Fibroblast of the aortic adventitia (primary cell): ENCODE measurements around the gene HAL. TPM values are rescaled to one million over a fixed set of nuclear protein-coding genes. Genes with fewer than 3 reads are reported as not detected.

ENCODE experiments used
- DNase-seq: peaks from one replicate; pipeline ENCODE4 v3.0.0-alpha.2; 2010; ENCODE audit warnings: low read depth
- H3K4me3 ChIP-seq: 2 replicates; pipeline ENCODE4 v1.5.1; 2011; ENCODE audit warnings: low read depth, mild to moderate bottlenecking, control low read depth, low read length, moderate library complexity
- CTCF ChIP-seq: IDR thresholded peaks from 2 replicates; pipeline ENCODE4 v1.5.1; 2011; ENCODE audit warnings: mild to moderate bottlenecking, low read length, control low read depth, inconsistent platforms; ENCODE audit not compliant: insufficient read depth
- total RNA-seq: library from RNA; depleted of rRNA; stranded (reverse); fragments of >200 nt; gene quantifications from 2 replicates; pipeline ENCODE4 v1.2.3, GENCODE V29; 2012; ENCODE audit warnings: low replicate concordance

Gene HAL
- total RNA-seq, 1 donor = 0.09 TPM

DNA sequence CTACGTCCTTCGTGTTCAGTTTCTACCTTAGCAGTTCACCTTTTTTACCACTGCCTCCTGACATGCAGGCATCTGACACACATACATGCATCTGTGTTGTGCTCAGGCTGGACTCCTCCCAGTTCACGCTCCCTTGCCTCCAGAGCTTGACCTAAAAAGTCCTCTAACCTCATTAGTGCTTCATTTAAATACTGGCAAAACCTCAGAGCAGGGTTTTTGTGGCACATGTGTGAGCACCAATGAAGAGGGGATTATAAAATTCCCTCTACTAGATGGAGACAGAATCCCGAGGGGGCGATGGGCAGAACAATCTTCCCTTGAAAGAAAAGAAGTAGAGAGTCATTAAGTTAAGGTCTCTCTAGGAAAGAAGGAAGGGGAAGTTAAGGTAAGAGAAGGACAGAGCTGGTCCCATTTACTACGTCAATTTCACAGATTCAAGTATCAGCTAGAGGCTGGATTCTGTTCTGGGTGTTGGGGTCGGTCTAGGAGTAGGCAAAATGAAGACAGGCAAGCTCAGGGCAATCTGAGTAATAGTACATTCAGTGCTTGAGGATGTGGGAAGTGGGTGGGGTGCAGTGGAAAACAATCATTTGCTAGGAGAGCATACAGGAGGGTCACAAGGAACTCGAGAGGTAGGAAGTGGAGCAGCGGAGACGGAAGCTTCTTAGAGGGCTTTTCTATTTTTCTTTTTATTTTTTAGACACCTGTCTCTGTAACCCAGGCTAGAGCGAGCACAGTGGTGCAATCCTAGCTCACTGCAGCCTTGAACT is 7.5 kb downstream of the HAL start:
- no peak for DNase-seq
- no peak for TF ChIP-seq CTCF
- no peak overlapping the region for H3K4me3 ChIP-seq

DNA sequence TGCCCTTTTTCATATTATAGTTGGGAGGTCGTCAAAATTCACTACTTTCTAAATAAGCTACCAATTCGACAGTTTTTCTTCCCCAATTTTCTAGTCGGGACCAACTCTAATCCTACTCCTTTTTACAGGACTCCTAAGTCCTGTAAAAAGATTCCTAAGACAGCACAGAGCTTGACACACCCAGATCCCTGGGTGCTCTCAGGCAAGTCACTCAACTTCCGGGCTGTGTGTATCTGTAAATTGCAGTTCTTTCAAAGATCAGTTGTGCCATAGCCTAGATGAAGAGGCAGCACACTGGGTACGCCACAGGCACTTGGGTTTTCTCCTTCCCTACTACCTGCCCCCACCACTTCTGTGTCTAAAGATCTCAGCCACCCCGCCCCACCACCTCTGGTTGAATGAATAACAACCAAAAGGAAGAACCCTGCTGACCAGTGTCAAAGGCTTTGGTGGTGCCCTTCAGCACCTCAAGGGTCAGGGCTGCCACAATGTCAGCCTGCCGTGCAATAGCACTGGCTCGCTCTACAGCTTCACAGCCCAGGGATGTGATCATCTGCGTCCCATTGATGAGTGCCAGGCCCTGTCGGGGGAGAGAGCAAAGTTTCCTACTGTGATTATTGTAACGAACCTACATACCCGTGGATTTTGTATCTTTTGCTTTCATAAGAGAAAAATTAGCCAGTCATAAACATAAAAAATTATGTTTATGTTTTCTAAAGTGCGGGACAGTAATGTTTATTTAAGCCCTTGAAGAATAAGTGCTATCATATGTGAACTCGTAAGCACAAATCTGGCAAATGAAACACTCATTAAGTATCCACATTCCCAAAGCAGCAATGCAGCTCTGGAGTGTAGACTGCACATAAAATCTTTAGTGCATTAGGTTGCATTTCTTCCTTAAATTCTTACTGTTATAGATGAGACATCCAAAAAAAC is 9.2 kb downstream of the HAL start:
- no peak for DNase-seq
- H3K4me3 ChIP-seq = no peak overlapping the region
- TF ChIP-seq CTCF = no peak

GRCh38 chr12:95984682-95985081 is 11.5 kb downstream of the HAL start:
- TF ChIP-seq CTCF = no peak
- H3K4me3 ChIP-seq = no peak overlapping the region
- no peak for DNase-seq

DNA sequence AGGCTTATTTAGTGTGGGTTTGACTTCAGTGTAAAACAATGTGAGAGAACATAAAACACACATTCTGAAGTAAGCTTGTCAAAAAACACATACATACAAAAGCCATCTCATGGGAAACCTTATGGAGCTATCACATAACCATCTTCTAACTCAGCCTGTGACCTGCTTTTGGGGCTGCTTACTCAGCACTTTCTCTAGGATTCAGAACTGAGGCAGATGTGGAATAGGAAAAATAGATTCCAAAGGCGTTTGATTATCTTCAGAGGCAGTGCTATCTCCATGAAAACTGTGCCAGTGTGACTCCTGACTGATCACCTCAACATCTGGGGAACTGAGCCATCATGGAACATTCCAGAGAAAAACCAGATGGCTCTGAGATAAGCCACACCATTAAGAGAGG is 13.5 kb downstream of the HAL start:
- no peak for TF ChIP-seq CTCF
- DNase-seq = no peak
- no peak overlapping the region for H3K4me3 ChIP-seq

- DNase-seq = no peak
- H3K4me3 ChIP-seq = no peak overlapping the region
- no peak for TF ChIP-seq CTCF
These were observed 15.7 kb downstream of the HAL start for GRCh38 chr12:95980437-95980836.

- no peak for TF ChIP-seq CTCF
- no peak overlapping the region for H3K4me3 ChIP-seq
- DNase-seq = no peak
These were observed 17.4 kb downstream of the HAL start for GRCh38 chr12:95978774-95979173.
